Right lobe of liver (tissue), 4 donors: ENCODE data around the gene IRX4.

Source experiments
- POLR2A ChIP-seq: fragments of 450-650 bp; IDR thresholded peaks from one replicate; pipeline ENCODE4 v1.6.1; 2017; ENCODE audit warnings: antibody characterized with exemption, mild to moderate bottlenecking
- TF ChIP-seq, protein P1 (sequence below), 4 donors: fragments of 200-600 bp in 3 of 4; fragments of 450-650 bp in 1 of 4; IDR thresholded peaks; one replicate each; pipeline versions ENCODE4 v1.5.1 to v1.8.0; 2016 to 2022; ENCODE audit warnings: antibody characterized with exemption in 4 of 4, mild to moderate bottlenecking in 2 of 4
- donor health status: DM: no; HTN: no; CAD: no.
- donor health status: DM: no; HTN: no; CAD: no.
- donor health status: DM: no; HTN: yes; CAD: no.

GRCh38 chr5:1883925-1884677 lies 1.4 kb upstream of the IRX4 start:
- TF ChIP-seq, protein P1, sequence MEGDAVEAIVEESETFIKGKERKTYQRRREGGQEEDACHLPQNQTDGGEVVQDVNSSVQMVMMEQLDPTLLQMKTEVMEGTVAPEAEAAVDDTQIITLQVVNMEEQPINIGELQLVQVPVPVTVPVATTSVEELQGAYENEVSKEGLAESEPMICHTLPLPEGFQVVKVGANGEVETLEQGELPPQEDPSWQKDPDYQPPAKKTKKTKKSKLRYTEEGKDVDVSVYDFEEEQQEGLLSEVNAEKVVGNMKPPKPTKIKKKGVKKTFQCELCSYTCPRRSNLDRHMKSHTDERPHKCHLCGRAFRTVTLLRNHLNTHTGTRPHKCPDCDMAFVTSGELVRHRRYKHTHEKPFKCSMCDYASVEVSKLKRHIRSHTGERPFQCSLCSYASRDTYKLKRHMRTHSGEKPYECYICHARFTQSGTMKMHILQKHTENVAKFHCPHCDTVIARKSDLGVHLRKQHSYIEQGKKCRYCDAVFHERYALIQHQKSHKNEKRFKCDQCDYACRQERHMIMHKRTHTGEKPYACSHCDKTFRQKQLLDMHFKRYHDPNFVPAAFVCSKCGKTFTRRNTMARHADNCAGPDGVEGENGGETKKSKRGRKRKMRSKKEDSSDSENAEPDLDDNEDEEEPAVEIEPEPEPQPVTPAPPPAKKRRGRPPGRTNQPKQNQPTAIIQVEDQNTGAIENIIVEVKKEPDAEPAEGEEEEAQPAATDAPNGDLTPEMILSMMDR (IDR thresholded peaks at IDR 0.05): no peak
- no peak for TF ChIP-seq POLR2A
